ENCODE measurements around the gene FAM181A.

Gene FAM181A

GRCh38 chr14:93905623-93906022, 21.5 kb upstream of the FAM181A start:
- no peak for DNase-seq

- no peak for DNase-seq
These were observed 20.5 kb upstream of the FAM181A start for GRCh38 chr14:93906341-93907329.

- no peak for DNase-seq
These were observed 17.6 kb upstream of the FAM181A start for GRCh38 chr14:93909429-93910128.

DNA sequence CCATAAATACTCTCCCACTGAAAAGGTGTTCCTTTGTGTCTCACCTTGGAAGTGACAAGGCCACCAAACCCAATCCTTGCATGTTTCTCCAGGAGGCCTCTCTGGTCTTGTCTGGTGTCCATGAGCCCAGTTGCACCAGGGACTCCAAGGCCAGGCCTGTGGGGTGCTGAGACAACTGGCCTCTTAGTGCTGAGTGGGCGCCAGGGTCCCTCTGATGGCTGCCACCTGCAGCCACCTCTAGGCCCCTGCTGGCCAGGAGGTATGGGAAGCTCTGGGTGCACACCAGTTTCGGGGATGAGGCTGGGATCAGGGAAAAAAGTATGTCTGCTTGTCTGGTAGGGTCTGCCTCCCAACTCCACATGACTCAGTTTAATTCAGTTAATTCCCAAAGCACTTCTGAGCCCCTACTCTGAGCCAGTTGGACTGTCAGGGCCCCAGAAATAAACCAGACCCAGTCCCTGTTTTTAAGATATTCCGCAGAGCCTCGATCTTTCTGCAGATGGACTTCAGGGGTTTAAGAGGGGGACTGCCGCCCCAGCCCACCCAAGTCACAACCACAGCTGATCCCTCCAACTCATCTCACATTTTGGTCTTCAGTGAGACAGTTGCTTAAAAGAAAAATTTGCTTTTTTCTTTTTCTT, 15.0 kb upstream of the FAM181A start:
- no peak for DNase-seq

DNA sequence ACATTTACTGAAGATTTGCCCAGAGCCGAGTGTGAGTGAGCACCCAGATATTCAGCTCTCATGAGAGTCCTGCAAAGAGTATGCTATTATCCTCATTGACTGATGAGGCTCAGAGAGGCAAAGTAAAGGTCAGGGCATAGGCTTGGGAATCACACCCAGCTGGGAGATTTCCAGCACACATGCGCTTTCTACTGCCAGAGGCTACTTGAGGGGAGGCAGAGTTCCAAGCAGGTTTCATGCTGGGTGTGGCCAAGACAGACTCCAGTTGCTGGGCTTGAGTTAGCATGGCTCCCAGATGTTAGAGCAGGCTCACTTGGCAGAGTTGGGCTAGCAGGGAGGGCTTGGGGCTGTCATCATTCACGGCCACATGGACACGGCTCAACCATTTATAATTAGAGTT, 14.4 kb upstream of the FAM181A start:
- DNase-seq: no peak

DNA sequence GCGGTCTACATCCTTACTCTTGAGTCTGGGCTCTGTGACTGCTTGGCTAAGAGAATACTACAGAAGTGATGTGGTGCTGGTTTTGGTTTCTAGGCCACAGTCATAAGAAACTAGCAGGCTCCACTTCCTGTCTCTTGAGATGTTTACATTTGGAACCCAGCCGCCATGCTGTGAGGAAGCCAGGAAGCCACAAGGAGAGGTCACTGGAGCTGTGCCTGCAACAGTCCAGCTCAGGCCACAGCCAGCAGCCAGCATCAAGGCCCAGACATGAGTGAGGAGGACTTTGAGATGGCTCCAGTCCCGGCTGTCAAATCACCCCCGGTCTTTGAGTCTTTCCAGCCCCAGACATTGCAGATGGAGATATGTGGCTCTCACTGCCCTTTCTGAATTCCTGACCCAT, 12.9 kb upstream of the FAM181A start:
- DNase-seq: no peak

DNA sequence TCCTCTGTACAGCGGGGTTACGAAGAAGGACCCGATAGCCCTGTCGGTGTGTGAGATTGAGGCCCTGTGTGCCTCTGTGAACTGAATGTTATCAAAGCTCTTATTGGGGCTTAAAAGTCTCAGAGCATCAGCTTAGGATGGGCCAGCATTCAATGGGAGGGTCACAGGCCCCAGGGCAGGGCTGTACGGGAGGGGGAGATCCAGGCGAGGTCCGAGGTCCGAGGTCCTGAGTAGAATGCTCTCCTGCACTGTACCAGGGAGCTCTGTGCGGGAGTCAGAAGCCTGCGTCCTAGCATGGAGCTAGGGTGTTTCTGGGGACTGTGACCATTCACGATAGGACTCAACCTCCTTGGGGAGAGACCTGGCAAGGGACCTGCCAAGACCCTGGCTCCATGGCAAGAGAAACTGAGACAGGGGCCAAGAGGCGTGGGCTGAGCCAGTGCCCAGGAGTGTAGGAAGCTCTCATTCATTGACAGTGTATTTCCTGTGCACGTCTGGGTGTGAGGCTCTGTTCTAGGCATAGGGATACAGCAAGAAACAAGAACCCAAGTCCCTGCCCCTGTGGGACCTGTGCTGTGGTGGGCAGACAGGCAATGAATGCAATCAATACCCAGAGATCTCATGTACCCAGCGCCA, 12.0 kb upstream of the FAM181A start:
- DNase-seq: no peak

GRCh38 chr14:93915800-93916199, 11.3 kb upstream of the FAM181A start:
- no peak for DNase-seq

DNA sequence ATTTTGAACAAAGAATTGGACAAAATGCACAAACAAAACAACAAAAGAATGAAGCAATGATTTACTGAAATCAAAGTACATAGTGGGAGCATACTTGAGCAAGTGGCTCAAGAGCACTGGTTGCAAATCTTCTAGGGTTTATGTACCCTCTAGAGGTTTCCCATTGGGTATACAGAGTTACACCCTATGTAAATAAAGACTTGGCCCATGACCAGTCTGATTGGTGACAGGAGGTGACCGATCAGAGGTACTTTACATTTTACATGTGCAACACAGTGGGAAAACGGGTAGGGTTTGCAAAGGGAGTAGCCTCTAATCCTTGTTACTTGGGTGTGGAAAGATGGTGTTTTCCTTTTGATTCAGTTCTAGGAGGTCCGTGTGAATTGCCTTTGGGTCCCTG, 10.6 kb upstream of the FAM181A start:
- no peak for DNase-seq

GRCh38 chr14:93917141-93917540, 10.0 kb upstream of the FAM181A start:
- no peak for DNase-seq

DNA sequence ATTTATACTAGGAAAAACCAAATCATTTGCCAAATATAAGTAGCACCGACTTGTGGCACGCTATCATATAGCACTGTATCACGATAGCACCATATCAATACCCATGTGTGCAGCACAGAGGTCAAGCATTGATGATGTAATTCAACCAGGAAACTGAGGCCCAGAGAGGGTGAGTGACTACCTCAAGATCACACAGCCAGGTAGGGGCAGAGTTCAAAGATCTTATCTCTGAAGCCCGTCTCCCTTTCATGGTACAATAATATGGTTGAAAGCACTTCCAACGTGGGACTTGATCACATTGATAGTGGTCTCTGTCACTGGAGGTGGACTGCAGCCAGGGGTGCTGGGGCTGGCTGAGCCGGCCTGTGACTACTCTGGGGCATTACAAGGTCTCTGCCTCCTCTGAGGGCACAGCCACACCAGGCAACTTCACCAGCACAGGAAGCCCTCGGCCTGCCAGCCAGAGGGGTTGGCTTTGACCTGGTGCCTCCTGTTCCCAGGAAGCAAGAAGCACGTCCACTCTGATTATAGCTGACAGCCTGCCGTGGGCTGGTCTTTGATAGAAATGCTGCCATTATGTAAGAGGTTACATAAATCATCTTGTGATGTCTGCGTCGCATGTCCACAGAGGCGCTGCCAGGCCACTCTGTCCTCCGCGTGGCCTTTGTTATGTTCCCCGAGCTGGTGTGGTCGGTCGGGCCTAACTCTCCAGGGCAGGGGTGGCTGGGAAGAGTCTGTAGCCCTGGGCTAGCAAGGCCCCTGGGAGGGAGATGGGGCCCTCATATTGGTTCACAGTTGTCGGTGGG, 5.9 kb upstream of the FAM181A start:
- no peak for DNase-seq

DNA sequence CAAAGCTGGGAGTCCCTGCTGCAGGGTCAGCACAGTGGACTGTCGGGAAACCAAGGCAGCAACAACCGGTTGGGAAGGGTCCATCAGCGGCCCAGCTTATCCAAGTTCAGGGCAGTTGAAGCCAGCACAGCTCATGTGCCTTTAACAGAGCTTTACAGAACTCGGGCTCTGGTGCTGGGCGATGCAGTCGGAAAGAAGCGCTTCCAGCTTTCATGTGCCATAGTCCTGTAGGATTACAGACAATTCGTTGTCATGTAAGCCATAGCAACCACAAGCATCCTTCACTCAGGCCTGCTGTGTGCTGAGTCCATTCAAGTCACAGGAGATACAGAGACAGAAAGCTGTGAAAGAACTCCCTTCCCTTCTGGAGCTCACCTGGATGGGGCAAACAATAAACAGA, 3.5 kb upstream of the FAM181A start:
- no peak for DNase-seq

DNA sequence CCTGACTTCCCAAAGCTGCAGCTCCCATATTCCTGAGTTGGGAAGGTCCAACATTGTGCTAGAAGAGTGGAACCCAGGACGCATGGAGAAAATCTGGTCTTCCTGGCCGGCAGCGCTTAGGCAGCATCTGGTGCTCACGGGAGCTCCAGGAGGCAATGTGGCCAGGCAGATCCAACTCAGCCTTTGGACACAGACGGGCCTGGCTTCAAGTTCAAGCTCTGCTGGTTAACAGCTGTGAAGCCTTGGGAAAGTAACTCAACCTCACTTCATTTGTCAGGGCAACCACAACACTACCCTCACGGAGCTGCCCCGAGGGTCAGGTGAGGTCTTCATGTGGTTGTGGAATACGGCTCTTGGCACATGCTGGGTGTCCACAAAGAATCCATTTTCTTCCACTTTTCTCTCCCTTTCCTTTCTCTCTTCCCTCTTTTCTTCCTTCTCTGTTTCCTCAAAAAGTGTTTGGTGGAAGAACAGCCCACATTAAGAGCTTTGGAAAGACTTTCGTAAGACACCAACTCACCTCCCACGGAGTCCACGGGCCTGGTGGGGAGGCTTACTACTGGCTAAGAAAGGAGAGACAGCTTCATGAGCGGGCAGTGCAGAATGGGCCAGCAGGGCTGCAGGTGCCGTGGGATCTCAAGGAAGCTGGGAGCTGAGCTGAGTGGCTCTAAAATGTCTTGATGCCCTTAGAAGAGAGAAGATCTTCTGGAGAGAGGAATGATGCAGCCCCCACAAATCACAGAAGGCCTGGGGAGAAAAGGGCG, 2.4 kb upstream of the FAM181A start:
- DNase-seq: no peak

DNA sequence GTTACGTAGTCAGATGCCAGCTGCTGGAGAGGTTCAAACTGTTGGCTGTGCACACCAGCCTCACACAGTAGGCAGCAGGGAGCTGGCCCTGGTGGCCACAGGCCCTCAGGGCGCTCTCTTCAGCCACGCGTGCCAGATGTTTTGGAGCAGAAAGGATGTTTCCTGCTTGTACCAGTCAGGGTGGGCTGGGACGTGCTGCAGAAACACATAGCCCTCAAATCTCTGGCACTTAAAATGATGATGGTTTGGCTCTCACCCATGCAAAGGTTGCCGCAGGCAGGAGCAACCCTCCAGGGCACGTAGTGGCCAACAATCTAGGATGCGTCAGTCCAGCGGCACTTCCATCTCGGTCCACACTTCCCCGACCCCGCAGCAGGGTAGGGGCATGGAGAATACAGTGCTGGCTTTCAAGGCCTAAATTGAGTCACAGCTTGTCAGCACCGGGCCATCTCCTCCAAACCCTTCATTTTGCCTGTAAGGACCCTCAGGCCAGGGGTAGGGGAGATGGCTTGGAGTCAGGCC, 1.7 kb upstream of the FAM181A start:
- no peak for DNase-seq

DNA sequence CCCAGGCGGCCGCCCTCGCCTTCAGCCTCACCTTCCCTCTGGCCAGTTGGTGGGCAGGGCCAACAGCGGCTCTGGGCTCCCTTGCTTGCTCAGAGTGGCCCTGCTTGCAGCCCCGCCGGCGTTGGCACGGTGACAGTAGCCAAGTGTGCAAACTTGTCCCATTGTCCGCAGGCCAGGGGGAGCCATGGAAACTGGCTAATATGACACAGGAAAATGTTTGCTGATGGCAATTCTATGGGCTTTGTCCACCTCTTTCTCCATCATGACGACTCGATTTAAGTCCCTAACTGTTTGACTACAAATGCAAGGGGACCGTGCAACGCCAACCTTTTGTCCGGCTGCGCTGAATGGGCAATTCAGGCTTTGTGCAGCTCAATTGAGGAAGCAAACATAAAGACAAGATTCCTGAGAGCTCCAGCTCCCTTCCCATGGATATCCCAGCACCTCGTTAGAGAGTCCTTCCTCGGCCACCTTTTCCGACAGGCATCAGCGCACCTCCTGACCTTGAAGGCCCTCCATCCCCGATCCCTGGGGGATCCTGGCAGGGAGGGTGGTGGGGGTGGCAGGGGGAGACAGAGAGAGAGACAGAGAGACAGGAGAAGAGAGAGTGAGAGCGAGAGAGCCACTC, 785 bp upstream of the FAM181A start:
- DNase-seq: no peak

DNA sequence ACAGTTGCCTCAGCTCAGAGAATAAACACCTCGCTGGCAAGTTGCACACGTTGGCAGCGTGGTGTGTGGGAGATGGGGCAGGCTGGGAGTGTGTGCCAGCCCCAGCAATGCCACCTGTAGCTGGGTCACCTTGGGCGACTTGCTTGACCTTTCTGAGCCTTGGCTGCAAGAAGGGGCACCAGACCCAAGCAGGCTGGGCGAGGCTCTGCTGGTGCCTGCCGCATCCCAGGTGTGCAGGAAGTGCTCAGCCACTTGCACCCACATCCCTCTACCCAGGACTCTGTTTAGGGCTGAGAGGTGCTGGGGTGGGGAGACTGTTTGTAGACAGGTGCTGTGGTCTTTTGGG, 629 bp downstream of the FAM181A start:
- no peak for DNase-seq

- DNase-seq: no peak
These were observed 1.3 kb downstream of the FAM181A start for GRCh38 chr14:93928184-93929047.

DNA sequence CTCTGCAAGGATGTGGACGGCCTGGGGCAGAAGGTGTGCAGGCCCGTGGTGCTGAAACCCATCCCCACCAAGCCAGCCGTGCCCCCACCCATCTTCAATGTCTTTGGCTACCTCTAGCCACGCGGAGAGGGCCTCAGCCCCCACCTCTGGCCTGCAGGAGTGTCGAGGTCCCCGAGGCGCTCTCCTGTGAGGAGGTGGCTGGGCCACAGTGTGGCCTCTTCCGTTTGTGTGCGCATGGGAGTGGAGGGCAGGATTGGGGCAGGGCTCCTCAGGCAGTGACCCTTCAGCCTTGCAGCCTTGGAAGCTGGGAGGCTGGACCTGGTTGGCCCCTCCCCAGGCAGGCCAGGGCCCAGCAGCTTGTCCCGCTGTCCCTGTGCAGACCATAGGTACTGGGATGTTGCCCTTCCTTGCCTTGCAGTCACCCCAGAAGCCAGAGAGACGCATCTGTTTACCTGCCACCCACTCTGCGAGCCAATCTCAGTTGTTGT, 1.9 kb downstream of the FAM181A start:
- no peak for DNase-seq

- DNase-seq: no peak
These were observed 2.5 kb downstream of the FAM181A start for GRCh38 chr14:93929657-93930056.
